OCI-LY1 (cell line): Measurements from ENCODE around the gene CEP76.
A peak's percentile ranks its signal among the peaks of the same experiment; 100 is the strongest.

Experiments used
- H2AFZ ChIP-seq: fragments of 200-600 bp; sonication (generic), shearing (Covaris generic); 2 replicates; pipeline ENCODE4 v1.6.0; 2014; ENCODE audit warnings: antibody characterized with exemption, mild to moderate bottlenecking, low read length
- H3F3A ChIP-seq: fragments of 200-600 bp; sonication (generic), shearing (Covaris generic); 2 replicates; pipeline ENCODE4 v1.6.0; 2014; ENCODE audit warnings: mild to moderate bottlenecking, antibody characterized with exemption, low read length, moderate library complexity; ENCODE audit not compliant: insufficient read depth
- H3K27ac ChIP-seq: fragments of 200-600 bp; sonication (generic); 2 replicates; pipeline ENCODE4 v1.5.1; 2014; ENCODE audit warnings: low read length, mixed run types, mild to moderate bottlenecking, low read depth; ENCODE audit not compliant: poor library complexity, severe bottlenecking
- H3K27me3 ChIP-seq: fragments of 200-600 bp; sonication (generic); 2 replicates; pipeline ENCODE4 v1.6.0; 2014; ENCODE audit warnings: antibody characterized with exemption, mild to moderate bottlenecking, low read length, moderate library complexity; ENCODE audit not compliant: insufficient read depth
- H3K36me3 ChIP-seq: fragments of 200-600 bp; sonication (generic); 2 replicates; pipeline ENCODE4 v1.6.1; 2014; ENCODE audit warnings: mild to moderate bottlenecking, antibody characterized with exemption, low read length, moderate library complexity, mixed read lengths; ENCODE audit not compliant: insufficient read depth
- H3K4me1 ChIP-seq: fragments of 200-600 bp; sonication (generic); 2 replicates; pipeline ENCODE4 v1.5.1; 2014; ENCODE audit warnings: mild to moderate bottlenecking, low read length, moderate library complexity; ENCODE audit not compliant: insufficient read depth, severe bottlenecking
- H3K4me2 ChIP-seq: fragments of 200-600 bp; sonication (generic), shearing (Covaris generic); 2 replicates; pipeline ENCODE4 v1.6.1; 2014; ENCODE audit warnings: low read length
- H3K4me3 ChIP-seq: fragments of 200-600 bp; sonication (generic); 2 replicates; pipeline ENCODE4 v1.5.1; 2014; ENCODE audit warnings: low read length, low read depth, mild to moderate bottlenecking, mixed read lengths; ENCODE audit not compliant: poor library complexity, severe bottlenecking
- H3K79me2 ChIP-seq: fragments of 200-600 bp; shearing (Covaris generic); 2 replicates; pipeline ENCODE4 v1.6.1; 2016; ENCODE audit warnings: mixed run types, low read length, mixed read lengths; ENCODE audit not compliant: insufficient read depth
- H3K9ac ChIP-seq: fragments of 200-600 bp; sonication (generic), shearing (Covaris generic); 2 replicates; pipeline ENCODE4 v1.6.1; 2014; ENCODE audit warnings: mild to moderate bottlenecking, low read length, mixed read lengths
- H3K9me2 ChIP-seq: fragments of 200-600 bp; sonication (generic), shearing (Covaris generic); 2 replicates; pipeline ENCODE4 v1.6.1; 2014; ENCODE audit warnings: low read depth, mild to moderate bottlenecking, low read length, mixed read lengths
- H3K9me3 ChIP-seq: fragments of 200-600 bp; shearing (Covaris generic); 2 replicates; pipeline ENCODE4 v1.6.1; 2014; ENCODE audit warnings: low read length, mixed read lengths
- H4K20me1 ChIP-seq: fragments of 200-600 bp; sonication (generic), shearing (Covaris generic); 2 replicates; pipeline ENCODE4 v1.6.0; 2016; ENCODE audit warnings: mild to moderate bottlenecking, low read length; ENCODE audit not compliant: insufficient read depth
- CTCF ChIP-seq: fragments of 200-600 bp; sonication (generic), shearing (Covaris generic); IDR thresholded peaks from 2 replicates; pipeline ENCODE4 v1.5.1; 2017; ENCODE audit warnings: mild to moderate bottlenecking, antibody characterized with exemption, low read length, moderate library complexity, mixed read lengths
- EZH2 ChIP-seq: fragments of 200-600 bp; sonication (generic), shearing (Covaris generic); IDR thresholded peaks from 2 replicates; pipeline ENCODE4 v1.8.0; 2017; ENCODE audit warnings: borderline replicate concordance, mixed run types, mild to moderate bottlenecking, antibody characterized with exemption, low read length, moderate library complexity, mixed read lengths

Gene CEP76

GRCh38 chr18:12737243-12737902, 34.9 kb upstream of the CEP76 start:
- no peaks in the 10 kb centered on the region for H3K4me1 ChIP-seq

DNA sequence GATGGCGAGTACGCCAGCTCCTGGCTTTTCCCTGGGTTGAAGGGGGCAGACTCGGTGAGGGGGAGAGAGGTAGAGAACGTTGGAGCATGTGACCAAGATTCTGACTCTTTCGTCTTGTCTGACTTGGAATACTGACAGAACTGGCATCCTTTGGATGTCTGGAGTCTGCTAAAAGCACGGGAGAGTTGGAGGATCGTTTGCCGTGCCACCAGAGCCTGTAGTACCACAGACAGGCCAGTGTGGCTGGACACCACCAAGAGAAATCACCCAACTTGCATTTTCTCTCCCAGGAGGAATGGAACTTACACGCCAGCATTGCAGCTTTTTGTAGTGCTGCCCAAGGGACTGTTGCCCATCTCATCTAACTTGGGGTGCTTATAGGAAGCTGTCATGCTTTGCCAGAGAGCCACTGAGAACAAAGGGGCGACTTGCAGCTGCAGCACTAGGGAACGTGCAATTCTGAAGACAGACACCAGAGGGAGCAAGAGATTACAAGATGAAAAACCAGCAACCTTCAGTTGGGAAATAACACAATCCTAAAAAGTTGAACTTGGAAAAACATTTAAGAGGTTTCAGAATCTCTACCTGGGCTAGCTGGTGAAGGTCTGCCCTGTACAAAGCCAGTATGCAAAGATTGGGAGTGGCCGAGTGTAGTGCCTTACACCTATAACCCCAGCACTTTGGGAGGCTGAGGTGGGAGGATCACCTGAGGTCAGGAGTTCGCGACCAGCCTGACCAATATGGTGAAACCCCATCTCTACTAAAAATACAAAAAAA, 24.4 kb upstream of the CEP76 start:
- H2AFZ ChIP-seq, result no peak overlapping the region
- H3K36me3 ChIP-seq, result peaks cover 48% of the 10 kb centered on the region
- H3K4me2 ChIP-seq, result no peak overlapping the region

More at GRCh38 chr18:12737243-12737902, 34.9 kb upstream of the CEP76 start:
- no peaks in the 10 kb centered on the region for H3K9me2 ChIP-seq
- H3K9me3 ChIP-seq, result peaks cover 5% of the 10 kb centered on the region; the same call in 1 of the 2 replicates
- no peak overlapping the region for H3K4me2 ChIP-seq
- no peak overlapping the region for H3K4me3 ChIP-seq
- H3K9ac ChIP-seq, result no peak overlapping the region
- H3F3A ChIP-seq, result no peaks in the 10 kb centered on the region
- no peak overlapping the region for H2AFZ ChIP-seq
- H4K20me1 ChIP-seq, result no peaks in the 10 kb centered on the region
- H3K36me3 ChIP-seq, result no peaks in the 10 kb centered on the region
- H3K79me2 ChIP-seq, result no peaks in the 10 kb centered on the region
- H3K27ac ChIP-seq, result no peak overlapping the region
- H3K27me3 ChIP-seq, result no peaks in the 10 kb centered on the region; the same call in 1 of the 2 replicates
- TF ChIP-seq CTCF (peak; percentile 46), EZH2 (no peak)

DNA sequence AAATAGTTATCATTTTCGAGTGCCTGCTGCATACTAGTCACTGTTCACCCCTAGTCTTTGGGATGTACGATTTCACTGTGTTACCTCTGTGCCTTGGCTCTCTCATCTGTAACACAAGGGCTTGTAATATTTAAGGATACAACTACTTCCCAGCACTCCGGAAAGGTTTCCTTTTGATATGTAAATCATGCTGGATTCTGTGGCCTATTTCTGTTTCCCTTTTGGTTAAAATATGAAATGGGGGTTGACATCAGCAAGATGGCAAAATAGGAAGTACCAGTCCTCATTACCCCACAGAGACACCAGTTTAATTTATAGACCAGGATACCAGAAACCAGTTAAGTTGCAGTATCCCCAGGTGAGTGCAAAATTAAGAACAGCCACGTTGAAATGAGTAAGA, 23.8 kb upstream of the CEP76 start:
- no peak overlapping the region for H2AFZ ChIP-seq
- no peak overlapping the region for H3K9ac ChIP-seq
- no peaks in the 10 kb centered on the region; the same call in 1 of the 2 replicates for H3F3A ChIP-seq
- H3K4me1 ChIP-seq, result no peaks in the 10 kb centered on the region
- H3K9me2 ChIP-seq, result no peaks in the 10 kb centered on the region
- no peaks in the 10 kb centered on the region for H3K9me3 ChIP-seq
- TF ChIP-seq EZH2 (no peak), CTCF (no peak)
- H3K27me3 ChIP-seq, result no peaks in the 10 kb centered on the region
- H3K27ac ChIP-seq, result no peak overlapping the region
- H4K20me1 ChIP-seq, result no peaks in the 10 kb centered on the region
- H3K4me3 ChIP-seq, result no peak overlapping the region
- H3K79me2 ChIP-seq, result no peaks in the 10 kb centered on the region
- H3K4me2 ChIP-seq, result no peak overlapping the region
- peaks cover 53% of the 10 kb centered on the region for H3K36me3 ChIP-seq

More for the DNA sequence above, 24.4 kb upstream of the CEP76 start:
- H3K9me3 ChIP-seq, result no peaks in the 10 kb centered on the region
- H3K27ac ChIP-seq, result no peak overlapping the region
- no peaks in the 10 kb centered on the region for H3K4me1 ChIP-seq
- H3K4me3 ChIP-seq, result no peak overlapping the region
- peak; percentile 99 for TF ChIP-seq CTCF
- TF ChIP-seq EZH2, result no peak
- H3K9ac ChIP-seq, result no peak overlapping the region
- no peaks in the 10 kb centered on the region for H4K20me1 ChIP-seq
- H3K27me3 ChIP-seq, result no peaks in the 10 kb centered on the region
- no peaks in the 10 kb centered on the region for H3K79me2 ChIP-seq
- H3F3A ChIP-seq, result no peaks in the 10 kb centered on the region; the same call in 1 of the 2 replicates
- H3K9me2 ChIP-seq, result no peaks in the 10 kb centered on the region
